ENCODE data around the gene RPS6KB1.
A peak's percentile ranks its signal among the peaks of the same experiment; 100 is the strongest.
"Not testable (repeated sequence)": the region's sequence is repeated elsewhere in the genome, so short reads cannot be mapped to it uniquely, and the experiment has no call there.

Gene RPS6KB1

GRCh38 chr17:59914274-59914854 is 21.4 kb downstream of the RPS6KB1 start:
- TF ChIP-seq CTCF (IDR thresholded peaks at IDR 0.05; ENCODE audit: insufficient read depth, low read depth, low read length, missing control alignments) = peak; percentile 52

DNA sequence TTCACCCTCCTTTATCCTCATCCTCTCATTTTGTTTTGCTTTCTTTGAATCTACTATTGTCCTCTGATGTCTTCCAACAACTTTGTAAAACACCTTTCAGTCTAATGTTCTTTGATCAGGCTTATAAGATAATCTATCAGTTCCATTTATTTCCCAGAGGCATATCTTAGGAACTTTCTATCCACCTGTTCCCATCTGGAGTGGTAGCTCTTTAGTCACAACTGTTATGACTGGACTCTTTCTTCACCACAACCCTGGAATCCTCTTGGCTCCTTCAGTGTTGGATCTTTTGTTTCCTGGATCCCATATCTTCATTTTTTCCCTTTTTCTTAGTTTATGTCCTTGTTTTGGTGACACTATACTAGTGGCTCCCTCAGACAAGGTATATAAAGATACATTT is 23.5 kb downstream of the RPS6KB1 start:
- H3K4me3 ChIP-seq (ENCODE audit: low read depth, low read length) = no peak overlapping the region
- no peak for TF ChIP-seq CTCF (IDR thresholded peaks at IDR 0.05; ENCODE audit: insufficient read depth, low read depth, low read length, missing control alignments)
- no peak for DNase-seq (ENCODE audit: low read depth)

More at GRCh38 chr17:59914274-59914854, 21.4 kb downstream of the RPS6KB1 start:
- peak; percentile 53 for DNase-seq (ENCODE audit: low read depth)
- H3K4me3 ChIP-seq (ENCODE audit: low read depth, low read length) = no peak overlapping the region

DNA sequence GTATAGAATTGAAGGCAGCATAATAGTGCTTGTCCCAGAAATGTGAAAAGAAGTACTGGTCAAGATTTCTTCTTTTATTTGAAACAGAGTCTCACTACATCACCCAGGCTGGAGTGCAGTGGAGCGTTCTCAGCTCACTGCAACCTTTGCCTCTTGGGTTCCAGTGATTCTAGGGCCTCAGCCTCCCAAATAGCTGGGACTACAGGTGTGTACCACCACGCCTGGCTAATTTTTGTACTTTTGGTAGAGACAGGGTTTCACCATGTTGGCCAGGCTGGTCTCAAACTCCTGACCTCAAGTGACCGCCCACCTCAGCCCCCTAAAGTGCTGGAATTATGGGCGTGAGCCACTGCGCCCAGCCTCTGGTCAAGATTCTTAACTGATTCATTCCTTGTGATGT is 27.7 kb downstream of the RPS6KB1 start:
- DNase-seq (ENCODE audit: low read depth); H3K4me3 ChIP-seq (ENCODE audit: low read depth, low read length): not testable (repeated sequence)

DNA sequence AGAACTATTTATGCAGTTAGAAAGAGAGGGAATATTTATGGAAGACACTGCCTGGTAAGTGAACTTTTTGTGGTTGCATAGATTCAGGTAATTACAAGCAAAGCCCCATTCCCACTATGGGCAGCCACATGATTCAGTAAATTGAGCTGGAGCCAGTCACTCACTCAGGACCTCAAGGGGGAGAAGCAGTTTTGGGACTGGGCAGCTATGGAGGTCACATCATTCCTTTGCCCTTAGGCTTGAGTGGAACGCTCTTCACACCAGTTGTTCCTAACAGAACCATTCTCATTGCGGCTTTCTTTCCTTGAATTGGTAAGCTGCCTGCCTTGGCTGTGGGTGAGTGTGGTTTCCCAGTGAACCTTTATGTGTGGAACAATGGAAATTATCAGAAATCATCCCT is 37.2 kb downstream of the RPS6KB1 start:
- not testable (repeated sequence) for H3K4me3 ChIP-seq (ENCODE audit: low read depth, low read length); DNase-seq (ENCODE audit: low read depth)

DNA sequence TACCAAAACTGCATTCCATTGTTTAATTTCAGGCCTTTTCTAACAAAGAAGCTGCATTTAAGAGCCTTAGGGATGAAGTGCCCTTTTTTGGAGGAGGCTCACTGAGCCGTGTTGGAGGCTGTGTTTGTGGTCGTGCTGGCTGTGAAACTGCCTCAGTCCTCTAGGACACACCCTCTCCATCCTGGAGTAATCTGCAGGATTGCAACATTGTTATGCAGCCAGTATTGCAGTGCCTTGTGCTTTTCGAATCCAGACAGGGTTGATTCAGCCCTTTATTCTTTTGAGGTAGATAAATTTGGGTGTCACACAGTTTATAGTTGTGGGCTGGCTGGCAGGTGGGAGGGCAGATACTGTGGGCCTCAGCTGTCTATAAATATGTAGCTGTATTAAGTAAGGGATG is 37.8 kb downstream of the RPS6KB1 start:
- not testable (repeated sequence) for H3K4me3 ChIP-seq (ENCODE audit: low read depth, low read length); DNase-seq (ENCODE audit: low read depth)

DNA sequence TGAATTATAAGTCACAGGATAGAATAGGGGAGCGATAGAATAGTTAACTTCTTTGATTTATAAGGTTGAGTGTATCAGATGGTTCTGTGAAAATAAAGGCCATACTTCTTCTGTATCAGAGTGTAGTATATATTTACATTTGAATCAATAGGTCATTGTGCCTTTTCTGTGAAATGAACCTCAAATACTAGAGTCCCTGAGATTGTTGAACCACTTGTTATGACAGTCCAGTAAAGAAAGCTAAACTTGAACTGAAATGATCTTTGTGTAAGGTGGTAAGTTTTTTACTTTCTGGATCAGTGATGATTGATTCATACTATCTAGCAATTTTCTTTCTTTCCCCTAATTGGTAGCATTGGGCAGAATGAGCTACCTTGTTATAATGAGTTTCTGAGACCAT is 40.4 kb downstream of the RPS6KB1 start:
- not testable (repeated sequence) for DNase-seq (ENCODE audit: low read depth); H3K4me3 ChIP-seq (ENCODE audit: low read depth, low read length)

GRCh38 chr17:59940697-59941096 is 47.8 kb downstream of the RPS6KB1 start:
- not testable (repeated sequence) for DNase-seq (ENCODE audit: low read depth); H3K4me3 ChIP-seq (ENCODE audit: low read depth, low read length)

GRCh38 chr17:59941131-59941530 is 48.2 kb downstream of the RPS6KB1 start:
- no peak overlapping the region for H3K4me3 ChIP-seq (ENCODE audit: low read depth, low read length)
- no peak for TF ChIP-seq CTCF (IDR thresholded peaks at IDR 0.05; ENCODE audit: insufficient read depth, low read depth, low read length, missing control alignments)
- no peak for DNase-seq (ENCODE audit: low read depth)

GRCh38 chr17:59946433-59946832 is 53.5 kb downstream of the RPS6KB1 start:
- not testable (repeated sequence) for DNase-seq (ENCODE audit: low read depth); H3K4me3 ChIP-seq (ENCODE audit: low read depth, low read length)

DNA sequence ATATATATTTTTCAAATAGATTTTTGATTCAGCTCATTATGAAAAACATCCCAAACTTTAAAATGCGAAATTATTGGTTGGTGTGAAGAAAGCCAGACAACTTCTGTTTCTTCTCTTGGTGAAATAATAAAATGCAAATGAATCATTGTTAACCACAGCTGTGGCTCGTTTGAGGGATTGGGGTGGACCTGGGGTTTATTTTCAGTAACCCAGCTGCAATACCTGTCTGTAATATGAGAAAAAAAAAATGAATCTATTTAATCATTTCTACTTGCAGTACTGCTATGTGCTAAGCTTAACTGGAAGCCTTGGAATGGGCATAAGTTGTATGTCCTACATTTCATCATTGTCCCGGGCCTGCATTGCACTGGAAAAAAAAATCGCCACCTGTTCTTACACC is 54.4 kb downstream of the RPS6KB1 start:
- not testable (repeated sequence) for DNase-seq (ENCODE audit: low read depth); H3K4me3 ChIP-seq (ENCODE audit: low read depth, low read length)

DNA sequence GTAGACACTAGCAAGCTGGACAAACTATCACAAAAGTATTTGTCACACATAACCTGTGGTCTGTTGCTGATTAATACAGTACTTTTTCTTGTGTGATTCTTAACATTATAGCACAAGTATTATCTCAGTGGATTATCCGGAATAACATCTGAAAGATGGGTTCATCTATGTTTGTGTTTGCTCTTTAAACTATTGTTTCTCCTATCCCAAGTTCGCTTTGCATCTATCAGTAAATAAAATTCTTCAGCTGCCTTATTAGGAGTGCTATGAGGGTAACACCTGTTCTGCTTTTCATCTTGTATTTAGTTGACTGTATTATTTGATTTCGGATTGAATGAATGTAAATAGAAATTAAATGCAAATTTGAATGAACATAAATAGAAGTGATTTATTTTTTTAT is 57.1 kb downstream of the RPS6KB1 start:
- no peak for DNase-seq (ENCODE audit: low read depth)
- H3K4me3 ChIP-seq (ENCODE audit: low read depth, low read length) = no peak overlapping the region
- no peak for TF ChIP-seq CTCF (IDR thresholded peaks at IDR 0.05; ENCODE audit: insufficient read depth, low read depth, low read length, missing control alignments)
